NCI-H510A (cell line): Measurements from ENCODE around the gene OGFOD2.
"Not testable (repeated sequence)": the region's sequence is repeated elsewhere in the genome, so short reads cannot be mapped to it uniquely, and the experiment has no call there.

Experiments
- DNase-seq: peaks from one replicate; lab custom pipeline; 2025; lab: John Stamatoyannopoulos, UW

The OGFOD2 gene

DNA sequence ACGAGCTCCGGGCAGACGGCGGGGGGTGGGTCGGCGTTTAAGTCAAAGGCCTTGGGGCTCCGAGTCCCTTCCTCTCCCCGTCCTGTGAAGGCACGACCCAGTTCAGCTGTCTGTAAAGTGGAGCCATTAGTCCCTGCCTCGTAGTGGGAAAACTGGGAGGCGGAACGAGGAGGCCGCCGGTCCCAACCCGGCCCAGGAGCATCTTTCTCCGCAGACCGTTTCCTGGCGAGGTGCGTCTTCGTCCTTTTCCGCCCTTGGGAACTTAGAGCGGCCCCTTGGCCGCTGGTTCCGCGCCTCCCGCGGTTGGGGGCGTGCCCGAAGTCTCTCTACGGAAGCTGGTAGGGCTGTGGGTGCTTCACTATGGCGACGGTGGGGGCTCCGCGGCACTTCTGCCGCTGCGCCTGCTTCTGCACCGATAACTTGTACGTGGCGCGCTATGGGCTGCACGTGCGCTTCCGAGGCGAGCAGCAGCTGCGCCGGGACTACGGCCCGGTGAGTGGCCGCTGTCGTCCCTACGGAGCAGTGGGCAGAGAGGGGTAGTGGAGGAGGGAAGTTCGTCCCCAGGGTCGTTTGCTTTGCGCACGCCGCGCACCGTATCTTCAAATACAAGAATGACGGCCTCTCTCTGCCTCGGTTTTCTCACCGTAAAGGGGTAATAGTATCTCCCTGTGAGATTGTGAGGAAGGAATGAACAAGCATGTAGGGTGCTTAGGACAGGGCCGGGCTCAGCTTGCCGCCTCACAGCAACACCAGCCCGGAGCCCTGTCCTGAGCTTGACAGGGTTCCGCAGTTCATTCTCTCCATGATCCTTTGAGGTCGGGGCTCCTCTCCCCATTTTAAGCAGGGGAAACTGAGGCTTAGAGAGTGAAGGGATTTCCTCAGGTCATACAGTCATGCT lies at the start of gene OGFOD2:
OGFOD2 (plus strand) TSS at position 353 of the 898 bp plus-strand sequence; CDS start at position 361, 8 bp downstream.
- peak; percentile 92 for DNase-seq

DNA sequence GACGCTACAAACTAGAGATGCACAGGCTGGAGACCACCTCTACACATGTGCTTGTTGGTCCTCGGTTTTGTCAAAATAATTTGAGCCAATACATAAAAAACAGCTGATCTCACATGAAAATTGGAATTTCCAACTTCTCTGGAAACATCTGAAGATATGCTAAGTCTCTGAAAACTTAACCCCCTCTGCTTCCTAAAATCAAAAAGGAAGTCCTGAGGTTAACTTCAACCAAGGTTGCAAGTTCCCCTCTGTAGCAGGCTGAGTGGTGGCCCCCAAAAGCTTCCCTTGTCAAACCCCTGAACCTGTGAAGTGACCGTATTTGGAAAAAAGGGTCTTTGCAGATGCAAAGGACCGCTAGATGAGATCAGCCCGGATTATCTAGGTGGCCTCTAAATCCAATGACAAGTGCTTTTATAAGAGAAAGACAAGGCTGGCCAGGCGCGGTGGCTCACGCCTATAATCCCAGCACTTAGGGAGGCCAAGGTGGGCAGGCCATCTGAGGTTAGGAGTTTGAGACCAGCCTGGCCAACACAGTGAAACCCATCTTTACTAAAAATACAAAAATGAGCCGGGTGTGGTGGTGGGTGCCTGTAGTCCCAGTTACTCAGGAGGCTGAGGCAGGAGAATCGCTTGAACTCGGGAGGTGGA lies 47.2 kb upstream of the OGFOD2 start:
- no peak for DNase-seq

DNA sequence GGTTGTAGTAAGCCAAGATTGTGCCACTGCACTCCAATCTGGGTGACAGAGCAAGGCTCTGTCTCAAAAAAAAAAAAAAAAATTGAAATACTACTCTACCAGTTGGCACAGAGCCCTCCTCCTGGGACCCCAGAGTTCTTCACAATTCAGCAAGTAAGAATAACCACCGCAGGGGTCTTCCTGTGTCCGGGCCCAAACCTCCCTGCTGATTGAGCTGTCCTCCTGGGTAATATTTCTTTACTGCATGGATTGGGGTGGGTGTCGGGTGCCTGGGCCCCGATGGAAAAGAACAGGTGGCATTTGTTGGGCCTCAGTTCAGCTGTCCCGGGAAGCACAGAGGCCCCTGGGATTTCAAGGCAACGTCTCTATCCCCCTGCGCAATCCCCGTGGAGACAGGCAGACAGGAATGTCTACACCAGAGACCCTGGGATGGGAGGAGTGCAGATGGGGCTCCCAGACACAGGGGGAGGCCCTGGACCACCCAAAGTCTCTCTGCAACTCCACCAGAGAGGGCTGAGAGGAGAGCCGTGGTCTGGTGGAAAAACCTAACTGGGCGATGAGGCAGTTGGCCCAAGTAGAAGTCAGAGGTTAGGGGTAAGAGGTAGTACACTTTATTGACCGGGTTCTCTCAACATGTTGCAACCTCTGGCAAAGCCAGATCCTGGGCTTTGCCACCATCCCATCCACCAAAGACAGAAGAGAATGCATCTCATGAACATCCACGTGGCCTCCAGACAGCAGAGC lies 46.5 kb upstream of the OGFOD2 start:
- no peak for DNase-seq

DNA sequence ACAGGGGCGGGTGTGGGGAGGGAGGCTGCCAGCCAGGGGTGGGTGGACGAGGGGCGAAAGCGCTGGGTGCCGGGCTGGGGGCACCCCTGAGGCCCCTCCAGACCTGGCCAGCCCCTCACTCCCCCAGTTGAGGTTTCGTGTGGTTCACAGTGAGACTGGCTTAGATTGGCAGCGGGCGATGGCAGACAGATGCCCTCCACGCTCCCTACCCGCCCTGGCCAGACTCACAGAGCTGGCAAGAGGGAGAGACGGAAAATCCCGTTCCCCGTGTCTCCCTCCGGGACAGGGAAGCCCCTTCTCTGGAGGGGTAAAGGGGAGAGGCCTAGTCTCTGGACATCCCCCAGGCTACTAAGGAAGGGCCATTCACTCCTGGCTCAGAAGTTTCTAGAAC lies 45.9 kb upstream of the OGFOD2 start:
- DNase-seq, result no peak

DNA sequence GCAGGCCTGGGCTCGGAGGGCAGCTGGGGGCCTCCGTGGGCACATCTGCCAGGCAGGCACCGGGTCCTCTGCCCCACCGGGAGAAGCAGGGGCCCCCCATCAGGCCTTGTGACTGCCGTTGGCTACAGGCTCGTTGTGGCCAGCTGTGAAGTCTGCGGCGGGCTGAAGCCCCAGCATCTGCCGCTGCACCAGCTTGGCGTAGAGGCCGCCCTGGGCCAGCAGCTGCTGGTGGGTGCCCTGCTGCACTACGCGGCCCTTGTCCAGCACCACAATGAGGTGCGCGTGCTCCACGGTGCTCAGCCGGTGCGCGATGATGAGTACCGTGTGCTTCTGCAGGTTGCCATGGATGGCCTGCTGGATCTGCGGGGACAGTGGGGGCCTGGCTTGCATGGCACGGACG lies 45.2 kb upstream of the OGFOD2 start:
- DNase-seq, result no peak

DNA sequence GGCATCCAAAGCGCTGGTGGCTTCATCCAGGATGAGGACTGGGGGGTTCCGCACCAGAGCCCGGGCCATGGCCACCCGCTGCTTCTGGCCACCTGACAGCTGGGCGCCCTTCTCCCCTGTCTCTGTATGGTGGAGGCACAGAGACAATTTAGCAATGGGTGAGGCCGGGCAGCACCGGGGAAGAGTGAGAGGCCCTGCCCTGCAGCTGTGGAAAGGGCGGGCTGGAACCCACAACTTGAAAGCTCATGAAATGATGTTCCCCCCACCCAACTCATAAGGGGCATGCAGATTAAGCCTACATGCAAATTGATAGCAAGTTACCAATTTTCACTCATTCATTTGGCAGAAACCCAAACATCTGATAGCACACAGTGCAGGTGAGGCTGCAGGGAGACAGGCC lies 42.8 kb upstream of the OGFOD2 start:
- no peak for DNase-seq

DNA sequence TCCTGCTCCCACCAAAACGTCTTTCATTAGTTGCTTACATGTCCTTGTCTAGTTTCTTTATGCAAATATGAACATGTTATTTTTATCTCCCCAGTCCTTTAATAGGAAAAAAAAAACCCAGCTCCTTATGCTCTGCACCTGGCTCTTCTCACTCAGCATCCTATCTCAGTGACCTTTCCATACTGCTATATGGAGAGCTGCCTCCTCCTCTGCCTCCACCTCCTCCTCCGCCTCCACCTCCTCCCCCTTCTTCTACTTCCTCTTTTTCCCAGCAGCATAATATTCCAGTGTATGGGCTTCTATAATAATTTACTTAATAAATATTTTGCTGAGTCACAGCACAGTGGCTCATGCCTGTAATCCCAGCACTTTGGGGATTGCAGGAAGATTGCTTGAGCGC lies 40.3 kb upstream of the OGFOD2 start:
- DNase-seq, result no peak

DNA sequence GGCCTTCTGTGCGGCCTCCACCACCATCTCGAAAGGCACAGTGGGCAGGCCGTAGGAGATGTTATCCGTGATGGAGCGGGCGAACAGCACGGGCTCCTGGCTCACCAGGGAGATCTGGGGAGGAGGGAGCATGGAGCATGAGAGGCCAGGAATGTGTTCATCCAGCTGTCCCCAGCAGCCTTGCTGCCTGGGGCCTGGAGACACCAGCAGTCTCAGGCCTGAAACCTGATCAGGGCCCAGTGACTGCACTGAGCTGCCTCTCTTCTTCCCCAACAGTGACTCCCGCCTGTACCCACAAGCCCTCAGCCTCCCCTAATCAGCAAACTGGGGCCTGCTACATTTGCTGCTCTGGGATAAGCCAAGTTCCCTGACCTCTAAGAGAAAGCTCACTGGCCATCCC lies 39.7 kb upstream of the OGFOD2 start:
- no peak for DNase-seq

DNA sequence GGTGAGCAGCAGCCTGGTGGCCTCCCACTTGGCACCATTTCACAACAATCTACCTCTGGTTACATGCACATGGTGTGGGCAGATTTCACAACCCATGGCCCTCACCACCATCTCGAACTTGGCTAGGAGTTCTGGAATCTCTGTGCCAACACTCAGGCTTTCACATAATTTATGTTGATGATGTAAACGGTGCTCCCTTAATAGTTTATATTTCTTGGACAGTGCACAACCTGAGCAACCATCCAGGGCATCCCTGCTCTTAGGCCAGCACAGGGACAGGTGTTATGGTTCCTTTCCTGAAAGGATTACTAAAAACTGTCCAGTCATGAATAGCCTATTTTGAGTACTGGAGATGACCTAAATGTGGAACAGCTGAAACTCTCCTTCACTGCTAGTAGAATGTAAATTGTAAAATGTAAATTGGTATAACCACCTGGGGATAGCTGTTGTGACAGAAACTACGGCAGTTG lies 37.4 kb upstream of the OGFOD2 start:
- no peak for DNase-seq

DNA sequence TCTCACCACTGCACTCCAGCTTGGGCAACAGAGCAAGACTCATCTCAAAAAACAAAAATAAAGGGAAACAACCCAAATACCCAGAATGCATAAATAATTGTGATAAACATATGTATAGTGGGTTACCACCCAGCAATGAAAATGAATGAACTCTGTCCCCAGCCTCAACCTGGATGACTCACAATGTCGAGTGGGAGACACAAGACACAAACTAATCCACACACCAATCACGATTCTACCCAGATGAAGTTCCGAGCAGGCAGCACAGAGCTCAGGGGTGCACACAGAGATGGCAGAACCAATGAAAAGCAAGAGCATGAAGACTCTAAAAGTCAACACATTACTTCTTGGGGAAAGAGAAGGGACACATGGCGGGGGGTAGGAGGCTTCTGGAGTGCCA lies 35.9 kb upstream of the OGFOD2 start:
- DNase-seq, result no peak

DNA sequence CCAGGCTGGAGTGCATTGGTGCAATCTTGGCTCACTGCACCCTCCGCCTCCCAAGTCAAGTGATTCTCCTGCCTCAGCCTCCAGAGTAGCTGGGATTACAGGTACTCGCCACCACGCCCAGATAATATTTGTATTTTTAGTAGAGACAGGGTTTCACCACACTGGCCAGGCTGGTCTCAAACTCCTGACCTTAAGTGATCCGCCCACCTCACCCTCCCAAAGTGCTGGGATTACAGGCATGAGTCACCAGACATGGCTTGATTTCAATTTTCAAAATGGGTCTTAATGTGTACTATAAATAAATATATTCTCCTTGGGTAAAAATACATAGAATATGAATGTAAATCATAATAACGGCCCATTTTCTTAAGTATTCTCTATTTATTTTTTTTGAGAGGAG lies 33.7 kb upstream of the OGFOD2 start:
- DNase-seq, result not testable (repeated sequence)

DNA sequence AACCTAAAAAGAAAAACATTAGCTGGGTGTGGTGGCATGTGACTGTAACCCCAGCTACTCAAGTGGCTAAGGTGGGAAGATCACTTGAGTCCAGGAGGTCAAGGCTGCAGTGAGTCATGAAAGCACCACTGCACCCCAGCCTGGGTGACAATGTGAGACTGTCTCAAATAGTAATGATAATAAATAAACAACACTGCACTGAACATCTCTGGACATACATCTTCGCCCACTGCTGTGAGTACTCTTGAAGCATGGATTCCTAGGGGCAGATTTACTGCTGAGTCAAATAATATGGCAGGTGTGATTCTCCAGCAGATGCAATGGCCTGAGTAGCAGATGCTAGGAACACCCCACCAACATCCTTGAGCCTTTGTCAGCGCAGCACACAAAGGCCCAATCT lies 32.4 kb upstream of the OGFOD2 start:
- no peak for DNase-seq

DNA sequence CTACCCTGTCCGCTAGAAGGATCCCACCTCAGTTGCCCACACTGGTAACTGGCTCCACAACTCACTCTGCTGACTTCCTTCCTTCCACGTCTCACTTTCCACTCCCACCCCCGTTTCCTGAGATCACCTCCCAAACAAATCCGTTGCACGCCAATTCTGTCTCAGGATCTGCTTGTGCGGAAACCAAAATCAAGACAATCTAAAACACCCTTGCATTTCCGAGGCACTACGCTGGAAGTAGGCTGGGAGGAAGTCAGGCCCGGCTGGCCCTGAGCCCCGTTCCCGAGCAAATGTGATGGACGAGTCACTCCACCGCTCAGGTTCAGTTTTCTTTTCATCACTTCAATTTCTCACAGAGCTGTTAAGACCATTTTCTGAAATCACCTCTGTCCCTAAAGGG lies 31.8 kb upstream of the OGFOD2 start:
- DNase-seq, result no peak

DNA sequence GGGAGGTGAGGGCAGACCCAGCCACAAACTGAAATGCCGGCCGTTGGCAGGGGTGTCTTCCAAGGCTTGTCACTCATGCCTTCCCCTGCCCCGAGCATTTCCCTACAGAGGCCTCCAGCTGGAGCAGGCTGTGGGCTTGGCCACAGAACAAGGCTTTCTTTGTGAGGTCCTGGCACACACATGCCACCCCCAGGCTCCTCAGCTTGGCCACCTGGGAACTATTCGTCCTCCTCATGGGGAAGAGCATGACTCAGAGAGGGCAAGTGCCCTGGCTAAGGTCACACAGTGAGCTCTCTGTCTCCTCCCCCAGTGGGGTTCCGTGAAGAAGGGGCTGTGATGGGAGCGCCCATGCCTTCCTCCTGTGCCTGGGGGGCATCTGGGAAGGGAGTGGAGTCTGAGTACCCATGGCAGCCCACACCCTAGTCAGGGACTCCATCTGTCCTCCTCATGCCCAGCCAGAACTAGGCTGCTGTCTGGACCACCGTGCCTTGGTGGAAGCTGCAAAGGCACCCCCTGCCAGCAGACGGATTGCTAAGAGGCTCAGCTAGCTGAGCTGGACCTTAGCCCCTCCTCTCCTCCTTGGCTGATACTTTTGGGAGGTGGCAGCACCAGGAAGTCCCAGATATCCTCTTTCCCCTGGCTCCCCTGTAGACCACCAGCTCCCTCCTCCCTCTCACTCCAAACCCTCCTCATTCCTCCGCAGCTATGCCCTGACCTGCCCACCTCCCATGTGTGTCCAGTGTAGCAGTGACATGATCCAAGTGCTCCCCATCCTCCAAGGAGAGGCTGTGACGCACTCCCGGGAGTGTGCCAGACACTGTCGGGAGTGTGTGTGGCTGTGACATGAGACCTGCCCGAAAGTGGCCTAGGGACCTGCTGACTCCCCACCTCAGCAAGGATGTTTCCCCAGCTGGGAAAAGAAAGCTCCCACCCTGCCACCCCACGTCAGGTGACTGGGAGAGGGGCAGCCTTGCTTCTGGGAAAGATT lies 30.1 kb upstream of the OGFOD2 start:
- DNase-seq, result no peak

DNA sequence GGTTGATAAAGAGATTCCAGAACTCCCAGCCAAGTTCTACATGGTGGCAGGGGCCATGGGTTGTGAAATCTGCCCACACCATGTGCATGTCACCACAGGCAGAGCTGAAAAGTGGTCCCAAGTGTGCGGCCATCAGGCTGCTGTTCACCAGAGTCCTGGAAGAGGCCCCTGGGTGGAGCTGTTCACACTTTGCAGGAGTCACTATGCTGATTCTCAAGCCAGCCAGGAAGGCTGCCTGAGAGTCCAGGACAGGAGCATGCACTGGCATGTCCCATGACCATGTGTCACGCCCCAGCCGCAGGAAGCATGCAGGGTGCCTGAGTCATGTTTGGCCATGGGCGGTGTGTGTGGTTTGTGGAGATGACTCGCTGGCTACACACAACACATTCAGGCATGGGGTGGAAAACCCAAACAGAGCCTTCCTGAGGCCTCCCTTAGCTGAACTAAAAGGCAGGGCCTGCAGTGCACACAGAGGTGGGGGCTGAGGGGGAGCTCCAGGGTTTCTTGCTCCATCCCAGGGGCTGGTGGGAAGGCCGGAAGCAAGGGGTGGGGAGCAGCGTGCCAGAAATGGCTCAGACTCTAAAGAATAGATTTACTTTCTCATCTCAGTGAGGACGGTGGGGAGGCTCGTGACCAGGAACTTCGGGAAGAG lies 28.2 kb upstream of the OGFOD2 start:
- no peak for DNase-seq

DNA sequence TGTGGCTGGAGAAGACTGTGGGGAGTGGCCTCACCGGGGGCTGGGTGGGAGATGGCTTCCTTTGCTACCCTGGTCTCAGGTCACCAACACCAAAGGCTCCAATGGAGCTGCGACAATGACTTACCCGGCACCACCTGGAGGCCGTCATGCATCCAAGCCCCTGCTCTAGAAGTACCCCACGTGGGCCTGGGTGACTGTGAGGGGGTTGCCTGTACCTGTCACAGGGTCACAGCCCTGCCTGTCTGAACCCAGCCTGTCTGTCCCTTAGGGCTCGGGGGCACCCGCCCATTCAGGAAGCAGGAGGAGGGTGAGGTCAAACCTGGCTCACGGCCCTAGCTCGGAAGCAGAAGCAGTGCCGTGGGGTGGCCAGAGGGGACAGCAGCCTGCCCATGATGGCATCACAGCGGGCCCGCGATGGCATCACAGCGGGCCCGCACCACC lies 27.7 kb upstream of the OGFOD2 start:
- no peak for DNase-seq

DNA sequence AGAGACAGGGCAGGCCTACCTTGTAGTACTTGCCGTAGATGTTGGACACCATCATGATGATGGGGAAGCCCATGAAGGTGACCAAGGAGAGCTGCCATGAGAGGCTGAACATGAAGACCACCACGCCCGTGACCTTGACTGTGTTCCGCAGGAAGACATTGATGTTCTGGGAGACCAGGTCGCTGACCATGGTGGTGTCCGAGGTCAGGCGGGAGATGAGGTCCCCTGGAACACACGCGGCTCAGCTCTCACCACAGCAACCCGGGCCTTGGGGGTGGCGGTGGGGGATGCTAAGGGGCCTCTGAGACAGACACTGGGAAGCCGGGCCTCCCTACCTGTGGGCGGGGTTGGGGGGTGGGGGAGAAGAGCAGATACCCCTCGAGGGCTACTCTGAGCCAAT lies 26.4 kb upstream of the OGFOD2 start:
- no peak for DNase-seq

DNA sequence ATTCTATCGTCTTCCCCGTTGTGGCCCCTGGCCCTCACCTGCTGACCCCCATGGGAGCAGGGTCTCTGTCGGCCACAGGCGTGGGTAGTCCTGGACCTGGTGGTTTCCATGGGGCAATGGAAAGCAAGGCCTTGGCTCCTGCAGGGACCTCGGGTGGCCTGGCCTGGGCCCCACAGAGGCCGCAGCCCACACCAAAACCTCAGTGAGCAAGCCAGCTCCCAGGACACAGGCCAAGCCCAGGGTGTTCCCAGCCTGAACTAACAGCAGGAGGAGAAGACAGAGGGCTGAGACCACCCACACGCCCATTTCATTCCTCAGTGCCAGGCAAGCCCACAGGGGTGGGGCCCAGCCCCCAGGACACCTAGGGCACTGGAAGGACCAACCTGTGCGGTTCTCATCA lies 25.6 kb upstream of the OGFOD2 start:
- DNase-seq, result no peak

DNA sequence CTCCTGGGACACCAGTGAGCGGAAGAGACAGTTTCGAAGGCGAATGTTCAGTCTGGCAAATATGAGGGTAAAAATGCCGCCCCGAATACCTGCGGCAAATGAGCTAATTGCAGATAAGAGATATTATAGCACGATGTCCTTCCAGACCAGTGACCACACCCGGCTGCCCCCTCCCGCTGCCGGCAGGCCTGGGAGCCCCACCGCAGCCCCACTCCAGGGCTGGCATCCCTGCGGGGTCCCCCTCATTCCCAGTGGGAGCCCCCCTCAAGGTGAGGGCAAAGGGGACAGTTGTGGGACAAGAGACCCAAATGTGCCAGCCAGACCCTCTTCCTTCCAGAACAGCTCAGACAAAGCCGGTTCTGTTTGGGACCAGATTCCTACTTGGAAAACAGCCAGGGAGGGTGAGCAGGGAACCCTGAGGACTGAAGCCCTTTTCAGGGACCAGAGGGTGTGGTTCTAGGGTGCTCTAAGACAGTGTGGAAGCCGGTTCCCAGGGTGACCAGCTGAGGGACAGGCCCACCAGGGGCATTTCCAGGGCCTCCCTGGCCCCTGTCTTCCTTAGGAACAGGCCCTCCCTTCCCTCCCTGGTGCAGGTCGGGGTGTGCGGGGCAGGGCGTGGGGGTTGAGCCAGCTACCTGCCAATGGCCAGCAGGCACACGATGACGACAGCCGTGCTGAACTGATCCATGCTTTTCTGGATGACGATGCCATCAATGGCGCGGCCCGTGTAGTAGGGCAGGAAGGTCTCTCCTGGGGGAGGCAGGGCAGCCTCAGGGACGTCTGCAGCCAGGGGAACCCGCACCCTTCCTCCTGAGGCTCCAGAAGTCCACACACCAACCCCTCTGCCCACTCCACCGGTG lies 25.0 kb upstream of the OGFOD2 start:
- DNase-seq, result no peak

DNA sequence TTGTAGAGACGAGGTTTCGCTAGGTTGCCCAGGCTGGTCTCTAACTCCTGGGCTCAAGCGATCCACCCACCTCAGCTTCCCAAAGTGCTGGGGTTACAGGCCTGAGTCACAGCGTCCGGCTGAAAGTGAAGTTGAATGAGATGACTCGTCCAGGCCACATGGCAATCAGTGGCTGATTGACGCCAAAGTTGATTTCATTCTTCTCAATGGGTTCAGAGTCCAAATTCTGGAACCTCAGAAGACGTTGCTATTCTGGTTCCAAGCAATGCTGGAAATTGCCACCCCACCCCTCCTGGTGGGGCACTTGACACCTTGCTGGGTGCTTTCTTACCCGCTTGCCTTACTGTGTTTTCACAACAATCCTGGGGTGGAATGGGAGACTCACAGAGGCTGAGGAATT lies 23.6 kb upstream of the OGFOD2 start:
- DNase-seq, result no peak
